ENCODE data around the gene CBX7.
"Not testable (repeated sequence)": the region's sequence is repeated elsewhere in the genome, so short reads cannot be mapped to it uniquely, and the experiment has no call there.

Gene CBX7

DNA sequence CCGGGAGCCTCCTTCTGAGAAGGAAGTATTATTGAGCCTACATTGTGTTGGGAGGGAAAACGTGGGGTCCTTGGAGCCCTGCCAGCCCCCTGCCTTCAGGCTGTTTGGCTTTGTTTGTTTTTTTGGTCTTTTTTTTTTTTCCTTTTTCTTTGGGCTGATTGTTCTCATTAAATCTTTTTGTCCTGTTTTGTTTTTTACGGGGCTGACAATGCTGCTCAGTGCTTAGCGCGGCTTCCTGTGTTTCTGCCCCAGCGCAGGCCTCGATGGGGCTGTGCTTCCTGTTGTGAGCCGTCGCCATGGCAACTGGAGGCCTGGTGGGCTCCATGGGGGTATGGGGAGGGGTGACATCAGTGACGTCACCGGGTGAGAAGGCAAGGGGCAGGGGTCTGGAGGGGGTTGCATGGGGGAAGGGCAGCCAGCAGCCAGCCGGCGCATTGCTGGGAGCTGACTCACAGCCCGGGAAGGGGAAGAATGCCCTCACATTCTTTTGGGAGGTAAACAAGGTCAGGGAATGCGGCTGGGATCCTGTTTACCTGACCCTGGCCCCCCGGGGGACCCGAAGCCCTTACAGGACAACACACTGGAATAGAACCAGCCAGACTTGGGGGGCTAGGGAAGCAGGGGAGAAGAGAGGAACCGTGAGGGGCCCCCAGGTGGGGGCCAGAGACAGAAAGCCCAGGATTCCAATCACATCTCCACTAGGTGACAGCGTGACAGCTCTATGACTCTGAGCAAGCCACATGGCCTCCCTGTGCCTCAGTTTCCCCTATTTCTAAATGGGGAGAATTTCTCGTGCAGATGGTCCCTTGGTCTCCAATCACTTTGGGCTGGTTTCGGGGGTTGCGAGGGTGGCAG, 22.2 kb upstream of the CBX7 start:
- no peak overlapping the region for H3K4me3 ChIP-seq (ENCODE audit: control insufficient read depth, low read depth, low read length)
- no peak for TF ChIP-seq CTCF (IDR thresholded peaks at IDR 0.05; ENCODE audit: control insufficient read depth, insufficient read depth, low read depth, low read length, missing control alignments)
- no peak for DNase-seq (ENCODE audit: low read depth)

DNA sequence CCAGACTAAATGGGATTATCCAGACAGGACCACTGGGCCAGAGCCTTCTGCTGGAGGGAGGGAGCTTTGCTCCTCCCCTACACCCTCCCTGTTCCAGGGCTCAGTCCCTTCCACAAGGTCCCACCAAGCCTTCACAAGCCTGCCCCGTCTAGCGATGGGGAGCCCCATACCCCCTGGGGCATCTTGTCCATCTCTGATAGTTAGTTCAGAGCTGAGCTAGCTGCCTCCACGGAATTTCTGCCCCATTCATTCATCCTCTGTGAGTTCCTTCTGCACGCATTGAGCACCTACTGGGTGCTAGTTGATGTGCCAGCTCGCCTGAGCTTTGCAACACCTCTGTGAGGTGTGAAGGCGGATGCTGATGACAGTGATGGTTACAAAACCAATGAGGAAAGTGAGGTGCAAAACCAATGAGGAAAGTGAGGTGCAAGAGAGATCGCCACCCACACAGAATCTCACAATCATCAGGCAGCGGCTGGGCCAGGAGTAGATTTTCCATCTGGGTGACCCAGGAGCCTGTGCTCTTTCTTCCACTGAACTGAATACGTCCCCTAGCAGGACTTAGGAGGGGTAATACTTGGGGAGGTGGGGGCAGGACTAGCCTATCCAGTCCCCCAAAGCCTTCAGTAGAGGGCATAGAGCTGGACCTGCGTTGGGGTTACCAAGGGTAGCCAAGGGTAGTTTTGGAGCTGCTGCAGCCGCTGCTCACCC, 21.5 kb upstream of the CBX7 start:
- no peak overlapping the region for H3K4me3 ChIP-seq (ENCODE audit: control insufficient read depth, low read depth, low read length)
- no peak for TF ChIP-seq CTCF (IDR thresholded peaks at IDR 0.05; ENCODE audit: control insufficient read depth, insufficient read depth, low read depth, low read length, missing control alignments)
- DNase-seq (ENCODE audit: low read depth): no peak

DNA sequence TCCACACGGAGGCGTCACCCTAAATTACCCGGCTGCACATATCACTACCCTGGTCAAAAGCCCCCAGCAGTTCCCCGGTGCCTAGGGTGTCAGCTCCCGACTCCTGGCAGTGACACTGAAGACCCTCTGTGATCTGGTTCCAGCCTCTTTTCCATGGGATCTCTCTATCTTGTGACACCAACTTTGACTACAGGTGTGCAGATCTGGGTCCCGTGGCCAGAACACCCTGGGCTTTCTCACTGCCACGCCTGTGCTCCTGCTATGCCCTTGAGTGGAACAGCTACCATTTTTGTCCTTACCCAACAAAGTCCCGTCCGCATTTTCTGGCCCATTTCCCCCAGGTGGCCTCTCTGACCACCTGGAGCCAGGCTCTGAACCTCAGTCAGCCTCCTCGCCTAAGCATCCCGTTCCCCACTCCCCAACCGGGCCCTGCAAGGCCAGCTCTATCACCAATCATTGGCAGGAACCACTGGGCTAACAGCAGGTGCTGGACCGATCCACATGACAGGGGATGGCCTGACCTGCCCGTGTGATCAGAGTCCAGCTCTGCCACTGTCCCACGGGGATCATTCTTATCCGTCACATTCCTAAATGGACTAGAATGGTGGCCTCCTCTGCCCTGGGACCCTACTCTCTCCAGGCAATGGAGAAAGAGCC, 20.7 kb upstream of the CBX7 start:
- TF ChIP-seq CTCF (IDR thresholded peaks at IDR 0.05; ENCODE audit: control insufficient read depth, insufficient read depth, low read depth, low read length, missing control alignments): no peak
- DNase-seq (ENCODE audit: low read depth): no peak
- H3K4me3 ChIP-seq (ENCODE audit: control insufficient read depth, low read depth, low read length): no peak overlapping the region

DNA sequence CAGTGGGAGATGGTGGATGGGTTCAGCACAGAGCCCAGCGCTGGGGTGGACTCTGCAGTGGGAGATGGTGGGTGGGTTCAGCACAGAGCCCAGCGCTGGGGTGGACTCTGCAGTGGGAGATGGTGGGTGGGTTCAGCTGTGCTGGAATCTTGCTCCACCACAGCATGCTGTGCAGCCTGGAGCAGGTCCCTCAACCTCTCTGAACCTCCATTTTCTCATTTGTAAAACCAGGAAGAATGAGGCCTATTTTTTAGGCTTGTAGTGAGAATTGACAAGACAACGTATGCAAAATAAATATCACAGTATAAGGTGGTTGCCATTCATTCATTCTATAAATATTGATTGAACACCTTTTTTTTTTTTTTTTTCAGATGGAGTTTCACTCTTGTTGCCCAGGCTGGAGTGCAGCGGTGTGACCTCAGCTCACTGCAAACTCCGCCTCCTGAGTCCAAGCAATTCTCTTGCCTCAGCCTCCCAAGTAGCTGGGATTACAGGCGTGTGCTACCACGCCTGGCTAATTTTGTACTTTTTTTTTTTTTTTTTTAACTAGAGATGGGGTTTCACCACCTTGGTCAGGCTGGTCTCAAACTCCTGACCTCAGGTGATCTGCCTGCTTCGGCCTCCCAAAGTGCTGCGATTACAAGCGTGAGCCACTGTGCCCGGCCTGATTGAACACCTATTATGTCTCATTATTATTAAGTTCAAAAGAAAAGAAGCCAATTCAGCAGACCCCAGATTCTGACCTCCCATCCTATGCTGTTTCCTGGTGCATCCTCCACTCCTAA, 20.0 kb upstream of the CBX7 start:
- not testable (repeated sequence) for DNase-seq (ENCODE audit: low read depth)

DNA sequence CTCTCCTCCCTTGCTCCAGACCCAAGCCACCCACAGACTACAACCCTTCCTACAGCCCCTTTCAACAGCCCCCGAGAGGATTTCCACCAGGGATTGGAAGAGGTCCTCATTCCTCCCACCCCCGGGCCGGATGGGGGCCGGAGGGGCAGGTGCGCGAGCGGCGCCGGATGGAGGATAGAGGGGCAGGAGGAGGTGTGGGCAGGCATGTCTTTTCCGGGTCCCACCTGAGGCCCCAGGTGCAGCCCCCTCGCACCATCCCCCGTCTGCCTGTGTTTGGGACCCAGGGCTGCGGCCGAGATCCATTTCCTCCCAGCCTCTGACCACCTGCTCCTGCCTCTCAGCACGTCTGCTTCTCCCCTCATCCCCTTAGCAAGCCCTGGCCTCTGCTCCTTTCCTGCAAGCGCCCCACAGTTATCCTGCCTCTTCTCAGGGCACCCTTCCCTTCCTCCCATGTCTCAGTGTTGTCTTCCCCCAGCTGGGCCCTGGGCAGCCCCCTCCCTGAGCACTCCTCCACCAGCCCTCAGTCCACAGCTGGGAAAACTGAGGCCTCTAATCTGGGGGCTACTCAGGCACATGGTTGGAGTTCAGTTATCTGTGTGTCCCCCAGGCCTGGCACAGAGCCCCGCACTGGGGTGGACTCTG, 19.3 kb upstream of the CBX7 start:
- TF ChIP-seq CTCF (IDR thresholded peaks at IDR 0.05; ENCODE audit: control insufficient read depth, insufficient read depth, low read depth, low read length, missing control alignments): no peak
- no peak for DNase-seq (ENCODE audit: low read depth)
- no peak overlapping the region for H3K4me3 ChIP-seq (ENCODE audit: control insufficient read depth, low read depth, low read length)

More for the DNA sequence above, 20.0 kb upstream of the CBX7 start:
- H3K4me3 ChIP-seq (ENCODE audit: control insufficient read depth, low read depth, low read length): not testable (repeated sequence)

GRCh38 chr22:39170825-39171622, 18.5 kb upstream of the CBX7 start:
- H3K4me3 ChIP-seq (ENCODE audit: control insufficient read depth, low read depth, low read length): no peak overlapping the region
- DNase-seq (ENCODE audit: low read depth): no peak
- TF ChIP-seq CTCF (IDR thresholded peaks at IDR 0.05; ENCODE audit: control insufficient read depth, insufficient read depth, low read depth, low read length, missing control alignments): peak; percentile 95
